Epithelial cell of esophagus (primary cell): ENCODE measurements around the gene HES5.

Experiments
- DNase-seq: peaks from one replicate; pipeline ENCODE4 v3.0.0; 2010; ENCODE audit warnings: low read depth
- H3K4me3 ChIP-seq: 2 replicates; pipeline ENCODE4 v1.5.1; 2011; ENCODE audit warnings: mild to moderate bottlenecking, low read length, control low read depth
- TF ChIP-seq, protein P1 (sequence below): IDR thresholded peaks from 2 replicates; pipeline ENCODE4 v1.5.1; 2011; ENCODE audit warnings: low read depth, mild to moderate bottlenecking, low read length, control low read depth, inconsistent platforms; ENCODE audit not compliant: insufficient read depth; ENCODE audit errors: missing control alignments

HES5 gene

DNA sequence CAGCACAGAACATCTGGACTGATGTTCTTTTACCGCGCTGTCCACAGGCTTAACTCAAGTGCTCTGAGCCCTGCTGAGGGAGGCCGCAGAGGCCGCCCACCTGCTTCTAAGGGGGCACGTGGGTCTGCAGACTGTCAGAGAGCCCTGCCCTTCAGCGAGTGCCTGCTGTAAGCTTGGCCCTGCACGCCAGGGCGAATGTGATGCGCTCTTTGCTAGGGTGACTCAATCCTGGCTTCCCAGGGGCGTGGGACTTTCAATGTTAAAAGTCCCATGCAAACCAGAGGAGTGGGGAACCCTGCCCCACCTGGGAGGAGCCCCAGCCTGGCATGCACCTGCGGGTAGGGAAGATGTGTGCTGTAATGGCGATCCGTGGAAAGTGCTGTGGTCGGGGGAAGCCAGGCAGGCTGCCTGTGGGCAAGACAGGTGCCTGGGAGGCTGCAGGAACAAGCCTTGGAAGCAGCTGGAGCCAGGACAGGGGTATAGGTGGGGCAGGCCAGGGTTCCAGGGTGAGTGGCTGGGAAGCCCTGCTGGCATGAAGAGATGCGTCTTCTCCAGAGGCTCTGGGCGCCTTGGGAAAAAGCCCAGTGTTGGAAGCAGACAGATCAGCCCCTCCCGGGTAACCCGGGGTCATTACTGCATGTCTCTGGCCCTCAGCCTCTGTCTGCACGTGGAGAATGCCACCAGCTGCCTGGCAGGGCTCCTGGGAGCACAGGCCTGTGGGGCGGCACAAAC, 3.1 kb downstream of the HES5 start:
- DNase-seq = peak; percentile 85
- TF ChIP-seq, protein P1, sequence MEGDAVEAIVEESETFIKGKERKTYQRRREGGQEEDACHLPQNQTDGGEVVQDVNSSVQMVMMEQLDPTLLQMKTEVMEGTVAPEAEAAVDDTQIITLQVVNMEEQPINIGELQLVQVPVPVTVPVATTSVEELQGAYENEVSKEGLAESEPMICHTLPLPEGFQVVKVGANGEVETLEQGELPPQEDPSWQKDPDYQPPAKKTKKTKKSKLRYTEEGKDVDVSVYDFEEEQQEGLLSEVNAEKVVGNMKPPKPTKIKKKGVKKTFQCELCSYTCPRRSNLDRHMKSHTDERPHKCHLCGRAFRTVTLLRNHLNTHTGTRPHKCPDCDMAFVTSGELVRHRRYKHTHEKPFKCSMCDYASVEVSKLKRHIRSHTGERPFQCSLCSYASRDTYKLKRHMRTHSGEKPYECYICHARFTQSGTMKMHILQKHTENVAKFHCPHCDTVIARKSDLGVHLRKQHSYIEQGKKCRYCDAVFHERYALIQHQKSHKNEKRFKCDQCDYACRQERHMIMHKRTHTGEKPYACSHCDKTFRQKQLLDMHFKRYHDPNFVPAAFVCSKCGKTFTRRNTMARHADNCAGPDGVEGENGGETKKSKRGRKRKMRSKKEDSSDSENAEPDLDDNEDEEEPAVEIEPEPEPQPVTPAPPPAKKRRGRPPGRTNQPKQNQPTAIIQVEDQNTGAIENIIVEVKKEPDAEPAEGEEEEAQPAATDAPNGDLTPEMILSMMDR = no peak
- H3K4me3 ChIP-seq = peak overlapping the region; percentile 19

DNA sequence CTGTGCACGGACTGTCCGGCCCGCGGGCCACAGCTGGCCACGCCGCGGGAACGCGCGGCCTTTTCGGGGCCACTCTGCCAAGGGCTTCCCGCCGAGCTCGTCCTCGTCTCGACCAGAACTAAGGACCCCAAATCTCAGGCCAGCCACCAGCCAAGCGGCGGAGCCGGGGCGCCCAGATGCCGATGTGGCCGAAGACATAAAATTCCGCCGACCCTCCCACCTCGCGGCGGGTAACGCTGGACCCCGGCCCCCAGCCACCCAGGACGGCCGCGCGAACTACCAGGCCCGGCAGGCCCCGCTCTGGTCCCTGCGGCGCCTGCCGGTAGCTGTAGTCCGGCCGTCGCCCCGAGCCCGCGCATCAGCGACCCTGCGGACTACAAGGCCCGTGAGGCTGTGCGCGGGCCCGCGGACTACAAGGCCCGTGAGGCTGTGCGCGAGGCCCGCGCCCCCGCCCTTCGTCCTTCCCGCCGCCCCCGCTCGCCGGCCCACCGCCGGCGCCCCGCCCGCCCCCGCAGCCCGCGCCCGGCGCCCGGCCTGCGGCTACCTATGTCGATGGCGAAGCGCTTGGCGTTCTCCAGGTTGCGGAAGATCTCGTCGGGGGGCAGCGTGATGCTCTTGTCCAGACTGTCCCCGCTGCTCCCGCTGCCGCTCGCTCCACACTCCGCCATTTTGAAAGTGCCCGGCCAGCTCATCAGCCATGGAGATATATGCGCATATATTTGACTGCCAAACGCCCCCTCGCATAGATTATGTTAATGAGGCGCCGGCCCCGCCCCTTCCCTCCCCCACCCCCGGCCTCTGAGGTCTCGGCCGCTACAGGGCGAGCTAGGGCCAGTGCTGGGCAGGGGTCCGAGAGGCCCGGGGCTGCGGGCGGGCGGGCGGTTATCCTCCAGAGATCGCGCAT, 3.9 kb downstream of the HES5 start, which contains the start of gene PANK4:
PANK4 (minus strand) TSS at position 677 of the 904 bp plus-strand sequence; CDS start at position 668, 9 bp downstream.
- TF ChIP-seq, protein P1 = no peak
- H3K4me3 ChIP-seq = peak within 1 kb of the TSS; percentile 83
- DNase-seq = peak; percentile 98

DNA sequence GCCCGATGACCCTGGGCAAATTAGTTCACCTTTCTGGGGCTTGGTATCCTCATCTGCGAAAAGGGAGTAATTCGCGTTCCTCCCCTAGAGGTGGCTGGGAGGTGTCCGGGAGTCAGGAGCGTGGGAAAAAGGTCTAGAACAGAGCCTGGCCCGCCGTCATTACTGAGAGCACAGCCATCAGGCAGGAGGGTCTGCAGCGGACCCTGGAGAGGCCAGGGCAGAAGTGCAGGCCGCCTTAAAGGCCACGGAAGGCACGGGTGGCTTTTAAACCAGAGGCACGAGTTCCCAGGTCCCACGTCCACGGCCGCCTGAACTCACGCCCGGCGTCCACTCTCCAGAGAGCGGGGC, 4.5 kb downstream of the HES5 start:
- TF ChIP-seq, protein P1 = no peak
- DNase-seq = no peak
- H3K4me3 ChIP-seq = peak overlapping the region; percentile 83

DNA sequence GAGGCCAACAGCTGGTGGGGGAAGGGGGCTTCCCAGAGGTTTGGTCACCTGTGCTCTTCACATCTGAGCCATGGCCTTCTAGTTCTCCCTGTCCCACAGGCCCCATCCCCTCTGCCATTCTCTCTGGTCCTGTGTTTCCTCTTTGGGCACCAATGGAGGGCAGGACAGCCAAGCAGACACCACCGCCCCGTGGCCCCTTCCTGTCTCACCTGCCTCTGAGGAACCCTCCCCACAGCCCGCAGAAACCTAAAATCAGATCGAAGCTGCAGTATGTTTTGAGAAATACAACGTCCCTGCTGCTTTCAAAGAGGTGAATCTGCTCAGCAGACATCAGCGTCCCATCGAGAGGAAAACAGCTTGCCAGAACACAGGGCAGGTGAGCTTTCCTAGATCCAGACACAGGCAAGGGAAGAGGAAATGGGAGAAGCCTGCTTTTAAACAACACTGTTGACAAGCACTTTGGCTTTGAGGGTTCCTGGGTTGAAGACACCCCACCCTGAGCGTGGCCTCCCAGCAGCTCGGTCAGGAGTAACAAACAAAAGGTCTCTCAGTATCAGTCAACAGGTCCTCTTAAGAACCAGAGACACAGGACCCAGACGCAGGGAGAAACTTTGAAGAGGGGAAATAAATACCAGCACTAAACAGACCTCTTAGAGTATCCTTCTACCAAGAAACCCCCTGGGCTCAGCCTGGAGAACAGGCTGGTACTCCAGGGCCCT, 6.0 kb downstream of the HES5 start:
- DNase-seq = no peak
- no peak overlapping the region for H3K4me3 ChIP-seq
- TF ChIP-seq, protein P1 = no peak

DNA sequence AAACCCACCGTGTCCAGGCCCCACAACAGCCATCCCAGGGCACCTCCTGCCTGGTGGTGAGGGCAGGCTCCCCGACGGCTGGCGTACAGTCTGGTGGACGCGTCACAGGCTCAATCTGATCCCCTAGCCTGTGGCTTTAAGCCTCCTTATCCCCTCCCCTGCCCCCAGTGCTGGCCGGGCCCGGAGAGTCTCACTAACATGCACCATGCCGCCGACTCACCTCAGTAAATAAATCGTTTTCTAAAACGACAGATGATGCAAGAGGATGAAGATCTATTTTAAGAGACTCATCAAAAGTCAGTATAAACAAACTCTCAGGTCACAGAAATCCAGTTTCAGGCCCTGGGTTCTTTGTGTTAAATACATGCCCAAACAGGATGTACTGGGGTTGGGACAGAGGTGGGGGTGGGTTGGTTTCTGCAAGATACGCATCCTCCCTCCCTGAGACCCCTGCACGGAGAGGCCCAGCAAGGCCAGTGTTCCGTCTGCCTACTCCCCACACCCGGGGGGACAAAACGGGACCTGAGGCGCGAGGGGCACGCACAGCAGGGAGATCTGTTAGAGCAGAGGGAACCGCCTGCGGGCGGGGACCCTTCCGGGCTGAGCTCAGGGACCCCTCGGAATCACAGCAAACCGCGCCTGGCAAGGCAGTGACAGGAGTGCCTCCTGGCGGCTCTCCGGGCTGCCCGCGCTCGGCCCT, 6.7 kb downstream of the HES5 start:
- DNase-seq = peak; percentile 61
- TF ChIP-seq, protein P1 = peak; percentile 28
- no peak overlapping the region for H3K4me3 ChIP-seq

DNA sequence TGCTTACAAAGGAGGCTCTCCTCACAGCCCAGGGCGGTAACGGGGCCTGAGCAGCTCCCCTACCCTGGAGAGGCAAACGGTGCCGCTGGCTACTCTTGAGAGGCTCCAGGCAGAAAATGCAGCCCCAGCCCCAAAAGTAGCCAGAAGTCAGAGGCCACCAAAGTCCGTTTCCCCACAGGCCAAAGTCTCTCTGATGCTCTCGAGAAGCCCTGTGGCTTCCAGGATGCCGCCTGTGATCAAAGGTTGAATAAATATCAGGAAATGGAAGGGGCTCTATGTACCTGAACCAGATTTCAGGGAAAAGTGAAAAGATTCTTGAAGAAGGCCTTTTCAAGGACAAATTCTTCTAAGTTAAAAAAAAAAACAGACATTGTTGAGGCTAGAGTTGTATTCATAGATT, 7.8 kb downstream of the HES5 start:
- H3K4me3 ChIP-seq = no peak overlapping the region
- DNase-seq = no peak
- TF ChIP-seq, protein P1 = no peak
